ENCODE data around the gene BNIP5.

GRCh38 chr6:36345681-36346466 is 9.2 kb upstream of the BNIP5 start:
- no peak for TF ChIP-seq CTCF (IDR thresholded peaks at IDR 0.05)
- no peak for TF ChIP-seq POLR2A (IDR thresholded peaks at IDR 0.05)
